ENCODE measurements around the gene HIC1.

HIC1 gene

DNA sequence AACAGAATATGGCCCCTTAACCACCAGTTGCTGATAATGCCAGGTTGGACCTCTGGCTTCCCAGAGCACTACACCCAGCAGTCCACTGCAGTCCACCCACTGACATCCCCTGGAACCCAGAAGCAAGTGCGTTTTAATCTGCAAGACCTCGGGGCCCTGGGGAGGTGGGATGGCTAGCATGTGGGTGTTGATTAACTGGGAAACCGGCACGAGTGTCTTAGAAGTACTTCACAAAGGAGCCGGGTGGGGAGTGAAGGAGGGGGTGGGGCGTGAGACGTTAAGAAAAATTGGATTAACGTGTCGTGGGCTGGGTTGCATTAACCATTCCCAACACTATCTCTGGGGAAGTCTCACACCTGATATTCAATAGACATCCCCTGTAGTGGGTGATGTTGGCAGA, 6.1 kb upstream of the HIC1 start:
- no peak for FAIRE-seq

DNA sequence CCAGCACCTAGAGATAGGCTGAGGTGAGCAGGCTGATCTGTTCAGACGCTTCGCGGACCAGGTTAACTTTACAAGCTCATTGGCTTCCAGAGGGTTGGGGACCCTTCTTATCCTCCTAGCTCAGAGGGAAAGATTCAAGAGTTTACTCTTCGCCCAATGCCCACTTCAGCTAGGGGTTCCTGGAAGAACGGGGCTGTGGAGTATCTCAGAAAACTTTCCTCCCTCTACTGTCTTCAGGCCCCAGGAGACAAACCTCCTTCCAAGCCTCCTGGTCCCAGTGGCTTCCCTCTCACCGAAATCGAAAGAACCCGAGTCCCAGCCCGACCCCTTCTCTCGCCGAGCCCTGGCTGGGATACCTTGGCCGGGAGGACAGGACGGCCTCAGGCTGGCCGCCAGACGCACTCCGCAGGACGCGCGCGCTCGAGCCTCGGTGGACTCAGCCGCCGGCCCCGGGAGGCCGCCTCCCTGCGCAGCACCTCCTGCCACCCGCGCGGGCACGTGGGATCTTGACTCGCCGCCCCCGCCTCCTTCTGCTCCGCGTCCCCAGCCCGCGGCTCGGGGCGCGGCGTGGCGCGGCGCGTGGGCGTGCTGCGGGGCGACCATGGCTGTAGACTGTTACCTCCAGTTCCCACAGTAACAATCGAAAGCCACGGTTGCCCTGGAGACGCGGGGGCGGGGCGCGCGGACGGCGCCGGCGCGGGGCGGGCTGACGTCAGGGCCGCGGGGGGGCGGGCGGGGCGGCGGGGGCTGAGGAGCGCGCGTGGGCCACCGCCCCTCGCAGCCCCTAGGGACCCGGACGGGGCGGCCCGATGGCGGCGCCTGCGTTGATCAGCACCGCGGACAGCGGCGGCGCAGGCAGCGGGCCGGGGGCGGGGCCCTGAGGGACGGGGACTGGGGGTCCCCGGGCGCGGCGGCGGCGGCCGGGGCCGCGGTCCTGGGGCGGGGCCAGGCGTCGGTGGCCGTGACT, 5.3 kb upstream of the HIC1 start:
- FAIRE-seq: no peak

DNA sequence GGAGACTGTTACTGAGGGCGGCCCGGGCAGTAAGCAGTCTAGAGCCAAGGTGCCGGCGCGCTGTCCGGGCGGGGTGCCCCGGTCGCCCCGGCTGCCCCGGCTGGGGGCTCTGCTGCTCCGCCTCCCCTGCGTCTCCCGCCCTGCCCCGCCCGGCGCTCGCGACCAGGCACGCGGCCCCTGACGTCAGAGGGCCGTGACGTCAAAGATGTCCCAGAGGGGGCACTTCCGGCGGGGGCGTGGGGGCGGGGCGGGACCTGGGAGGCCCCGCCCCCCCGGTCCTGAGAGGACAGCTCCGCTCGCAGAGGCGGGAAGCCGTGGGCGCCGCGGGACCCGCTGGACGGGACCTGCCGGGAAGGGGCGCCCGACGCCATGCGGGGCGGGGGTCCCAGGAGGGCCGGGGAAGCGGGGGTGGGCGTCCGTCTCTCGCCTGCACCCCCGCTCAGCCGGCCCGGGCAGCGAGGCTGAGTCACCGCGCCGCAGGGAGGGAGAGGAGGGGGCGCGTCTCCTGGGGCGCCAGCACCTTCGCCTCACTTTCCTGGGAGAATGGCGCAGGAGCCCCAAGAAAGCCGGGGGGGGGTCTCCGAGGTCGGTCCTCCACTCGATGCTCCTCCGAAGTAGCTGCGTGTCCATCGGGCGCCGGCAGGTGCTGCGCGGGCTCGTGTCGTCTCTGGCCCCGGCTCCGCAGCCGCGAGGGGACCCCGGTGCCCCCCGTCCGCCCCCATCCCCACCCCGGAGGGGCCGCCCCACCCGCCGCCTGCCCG, 4.4 kb upstream of the HIC1 start:
- FAIRE-seq: no peak

DNA sequence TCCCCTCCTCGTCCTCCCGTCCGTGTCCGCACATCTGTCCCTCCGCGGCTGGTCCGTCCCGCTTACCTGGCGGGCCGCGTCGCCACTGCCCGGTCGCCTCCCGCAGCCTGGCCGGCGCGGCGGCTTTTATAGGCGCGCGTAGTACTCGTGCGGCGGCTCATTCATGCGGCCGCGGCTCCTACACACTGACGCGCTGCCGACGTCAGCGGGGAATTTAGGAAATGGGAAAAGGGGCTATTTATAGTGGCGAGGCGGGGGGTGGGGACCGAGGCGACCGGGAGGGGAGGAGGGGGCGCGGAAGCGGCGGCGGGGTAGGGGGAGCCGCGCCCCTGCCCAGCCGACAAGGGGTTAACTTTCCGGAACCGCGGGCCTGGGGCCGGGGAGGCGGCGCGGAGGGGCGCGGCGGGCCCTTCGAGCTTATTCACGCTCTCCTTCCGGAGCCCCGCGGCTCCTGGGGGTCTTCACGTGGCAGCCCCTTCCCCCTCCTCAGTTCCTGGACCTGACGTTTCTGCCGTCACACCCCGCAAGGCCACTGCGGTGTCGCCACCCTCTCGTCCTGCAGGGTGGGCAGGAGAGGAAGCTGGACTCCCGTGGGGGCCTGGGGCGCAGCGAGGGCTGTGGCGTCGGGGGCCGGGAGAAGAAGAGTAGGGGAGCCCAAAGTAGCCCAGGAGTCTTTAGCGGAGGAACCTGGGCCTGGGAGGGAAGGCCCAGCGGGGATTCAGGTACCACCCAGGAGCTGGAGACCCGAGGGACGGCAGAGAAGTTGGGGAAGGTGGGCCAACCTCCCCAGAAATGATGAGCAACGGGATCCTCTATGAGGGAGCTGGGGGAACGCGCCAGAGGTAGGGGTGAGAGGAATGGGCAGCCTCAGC, 3.6 kb upstream of the HIC1 start:
- FAIRE-seq: no peak

DNA sequence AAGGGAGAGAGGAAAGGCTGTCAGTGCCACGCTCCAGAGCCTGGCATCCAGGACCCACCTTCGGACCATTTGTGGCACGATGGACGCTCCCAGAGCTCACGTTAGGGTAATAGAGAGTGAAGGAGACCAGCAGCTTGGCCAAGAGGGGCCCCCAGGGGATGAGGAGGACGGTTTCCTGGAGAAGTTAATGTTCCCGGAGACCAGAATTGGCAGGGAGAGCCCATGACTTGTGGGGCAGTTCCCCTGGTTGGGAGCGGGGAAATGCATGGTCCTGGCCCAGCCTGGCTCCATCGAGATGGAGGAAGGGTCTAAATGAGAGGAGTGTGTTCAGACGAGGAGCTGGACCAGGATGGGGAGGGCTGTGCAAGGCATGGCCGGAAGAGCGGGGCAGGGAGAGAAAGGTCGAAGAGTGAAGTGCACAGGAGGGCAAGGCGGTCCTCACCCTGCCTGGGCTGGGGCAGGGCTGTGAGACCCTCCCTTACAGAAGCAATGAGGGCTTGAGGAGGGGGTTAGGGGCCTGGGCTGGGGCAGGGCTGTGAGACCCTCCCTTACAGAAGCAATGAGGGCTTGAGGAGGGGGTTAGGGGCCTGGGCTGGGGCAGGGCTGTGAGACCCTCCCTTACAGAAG, 2.9 kb upstream of the HIC1 start:
- no peak for FAIRE-seq

DNA sequence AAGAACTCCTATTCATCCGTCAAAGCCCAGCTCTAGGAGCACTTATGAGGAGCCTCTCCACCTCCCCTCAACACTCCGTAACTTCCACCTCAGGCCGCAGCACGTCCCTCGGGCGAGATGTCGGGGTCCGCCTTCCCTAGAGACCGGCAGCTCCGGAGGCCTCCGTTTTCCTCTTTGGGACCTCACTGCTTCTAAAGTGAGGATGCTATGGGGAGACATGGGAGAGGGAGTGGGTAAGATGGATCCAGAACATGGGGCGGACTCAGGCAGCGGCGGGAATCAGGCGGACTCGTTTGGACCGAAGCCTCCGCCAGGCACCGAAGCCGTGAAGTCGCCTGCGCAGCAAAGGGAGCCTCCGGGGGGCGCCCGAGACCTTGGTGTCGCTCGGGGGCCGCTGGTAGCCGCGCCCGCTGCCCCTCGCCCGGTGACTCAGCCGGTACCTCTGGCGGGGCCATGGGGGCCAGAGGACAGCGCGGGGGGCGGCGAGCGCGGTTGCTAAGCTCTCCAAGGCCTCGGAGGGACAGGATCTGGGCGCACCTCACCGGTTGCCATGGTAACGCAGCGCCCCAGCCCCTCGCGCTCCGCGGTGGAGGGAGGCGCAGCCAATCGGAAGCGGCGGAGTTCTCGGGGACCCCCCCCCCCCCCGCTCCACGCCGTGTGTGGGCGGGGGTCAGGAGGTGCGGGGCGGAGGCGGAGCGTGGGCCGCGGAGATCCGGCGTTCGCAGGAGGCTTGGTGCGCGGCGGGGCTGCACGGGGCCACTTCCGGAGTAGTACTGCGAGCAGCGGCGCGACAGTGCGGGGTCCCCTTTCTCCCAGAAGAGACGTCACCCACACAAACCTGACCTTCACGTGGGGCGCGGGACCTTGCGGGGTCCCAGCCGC, 1.3 kb upstream of the HIC1 start:
- FAIRE-seq: no peak

DNA sequence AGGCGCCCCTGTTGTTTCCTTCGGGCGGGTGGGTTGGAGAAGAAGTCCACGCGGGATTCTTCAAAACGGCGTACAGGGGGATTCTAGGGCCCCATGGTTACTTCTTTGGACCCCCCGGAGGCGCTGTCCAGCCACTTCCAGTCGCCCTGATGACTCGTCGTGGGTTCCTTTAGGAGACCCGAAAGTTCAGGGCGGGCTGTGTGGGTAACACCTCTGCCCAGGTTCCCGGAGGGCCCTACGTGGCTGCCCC, 716 bp upstream of the HIC1 start:
- no peak for FAIRE-seq

DNA sequence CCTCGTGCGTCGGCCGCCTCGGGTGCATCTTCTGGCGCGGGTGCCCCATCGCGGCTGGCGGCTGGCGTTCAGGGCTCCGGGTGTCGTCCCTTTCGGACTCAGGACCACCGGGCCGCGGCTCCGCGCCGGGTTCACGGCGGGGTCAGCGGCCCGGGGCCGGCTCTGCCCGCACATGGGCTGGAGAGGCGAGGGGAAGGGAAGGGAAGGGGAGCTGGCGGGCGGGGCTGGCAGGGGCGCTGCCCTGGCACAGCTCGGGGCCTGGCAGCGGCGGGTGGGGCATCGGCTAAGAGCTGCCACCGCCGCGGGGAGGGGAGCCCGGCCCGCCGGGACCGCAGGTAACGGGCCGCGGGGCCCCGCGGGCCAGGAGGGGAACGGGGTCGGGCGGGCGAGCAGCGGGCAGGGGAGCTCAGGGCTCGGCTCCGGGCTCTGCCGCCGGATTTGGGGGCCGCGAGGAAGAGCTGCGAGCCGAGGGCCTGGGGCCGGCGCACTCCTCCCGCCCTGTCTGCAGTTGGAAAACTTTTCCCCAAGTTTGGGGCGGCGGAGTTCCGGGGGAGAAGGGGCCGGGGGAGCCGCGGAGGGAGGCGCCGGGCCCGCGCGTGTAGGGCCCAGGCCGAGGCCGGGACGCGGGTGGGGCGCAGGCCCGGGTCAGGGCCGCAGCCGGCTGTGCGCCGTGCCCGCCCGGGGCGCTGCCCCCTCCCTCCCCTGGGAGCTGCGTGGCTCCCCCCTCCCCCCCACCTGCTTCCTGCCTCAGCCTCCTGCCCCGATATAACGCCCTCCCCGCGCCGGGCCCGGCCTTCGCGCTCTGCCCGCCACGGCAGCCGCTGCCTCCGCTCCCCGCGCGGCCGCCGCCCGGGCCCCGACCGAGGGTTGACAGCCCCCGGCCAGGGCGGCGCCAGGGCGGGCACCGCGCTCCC, 646 bp downstream of the HIC1 start:
- no peak for FAIRE-seq

DNA sequence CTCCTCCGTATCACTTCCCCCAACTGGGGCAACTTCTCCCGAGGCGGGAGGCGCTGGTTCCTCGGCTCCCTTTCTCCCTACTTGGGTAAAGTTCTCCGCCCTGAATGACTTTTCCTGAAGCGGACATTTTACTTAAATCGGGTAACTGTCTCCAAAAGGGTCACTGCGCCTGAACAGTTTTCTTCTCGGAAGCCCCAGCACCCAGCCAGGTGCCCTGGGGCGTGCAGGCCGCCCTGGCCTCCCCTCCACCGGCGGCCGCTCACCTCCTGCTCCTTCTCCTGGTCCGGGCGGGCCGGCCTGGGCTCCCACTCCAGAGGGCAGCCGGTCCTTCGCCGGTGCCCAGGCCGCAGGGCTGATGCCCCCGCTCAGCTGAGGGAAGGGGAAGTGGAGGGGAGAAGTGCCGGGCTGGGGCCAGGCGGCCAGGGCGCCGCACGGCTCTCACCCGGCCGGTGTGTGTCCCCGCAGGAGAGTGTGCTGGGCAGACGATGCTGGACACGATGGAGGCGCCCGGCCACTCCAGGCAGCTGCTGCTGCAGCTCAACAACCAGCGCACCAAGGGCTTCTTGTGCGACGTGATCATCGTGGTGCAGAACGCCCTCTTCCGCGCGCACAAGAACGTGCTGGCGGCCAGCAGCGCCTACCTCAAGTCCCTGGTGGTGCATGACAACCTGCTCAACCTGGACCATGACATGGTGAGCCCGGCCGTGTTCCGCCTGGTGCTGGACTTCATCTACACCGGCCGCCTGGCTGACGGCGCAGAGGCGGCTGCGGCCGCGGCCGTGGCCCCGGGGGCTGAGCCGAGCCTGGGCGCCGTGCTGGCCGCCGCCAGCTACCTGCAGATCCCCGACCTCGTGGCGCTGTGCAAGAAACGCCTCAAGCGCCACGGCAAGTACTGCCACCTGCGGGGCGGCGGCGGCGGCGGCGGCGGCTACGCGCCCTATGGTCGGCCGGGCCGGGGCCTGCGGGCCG, 1.6 kb downstream of the HIC1 start:
- no peak for FAIRE-seq

DNA sequence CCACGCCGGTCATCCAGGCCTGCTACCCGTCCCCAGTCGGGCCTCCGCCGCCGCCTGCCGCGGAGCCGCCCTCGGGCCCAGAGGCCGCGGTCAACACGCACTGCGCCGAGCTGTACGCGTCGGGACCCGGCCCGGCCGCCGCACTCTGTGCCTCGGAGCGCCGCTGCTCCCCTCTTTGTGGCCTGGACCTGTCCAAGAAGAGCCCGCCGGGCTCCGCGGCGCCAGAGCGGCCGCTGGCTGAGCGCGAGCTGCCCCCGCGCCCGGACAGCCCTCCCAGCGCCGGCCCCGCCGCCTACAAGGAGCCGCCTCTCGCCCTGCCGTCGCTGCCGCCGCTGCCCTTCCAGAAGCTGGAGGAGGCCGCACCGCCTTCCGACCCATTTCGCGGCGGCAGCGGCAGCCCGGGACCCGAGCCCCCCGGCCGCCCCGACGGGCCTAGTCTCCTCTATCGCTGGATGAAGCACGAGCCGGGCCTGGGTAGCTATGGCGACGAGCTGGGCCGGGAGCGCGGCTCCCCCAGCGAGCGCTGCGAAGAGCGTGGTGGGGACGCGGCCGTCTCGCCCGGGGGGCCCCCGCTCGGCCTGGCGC, 2.4 kb downstream of the HIC1 start:
- FAIRE-seq: no peak

DNA sequence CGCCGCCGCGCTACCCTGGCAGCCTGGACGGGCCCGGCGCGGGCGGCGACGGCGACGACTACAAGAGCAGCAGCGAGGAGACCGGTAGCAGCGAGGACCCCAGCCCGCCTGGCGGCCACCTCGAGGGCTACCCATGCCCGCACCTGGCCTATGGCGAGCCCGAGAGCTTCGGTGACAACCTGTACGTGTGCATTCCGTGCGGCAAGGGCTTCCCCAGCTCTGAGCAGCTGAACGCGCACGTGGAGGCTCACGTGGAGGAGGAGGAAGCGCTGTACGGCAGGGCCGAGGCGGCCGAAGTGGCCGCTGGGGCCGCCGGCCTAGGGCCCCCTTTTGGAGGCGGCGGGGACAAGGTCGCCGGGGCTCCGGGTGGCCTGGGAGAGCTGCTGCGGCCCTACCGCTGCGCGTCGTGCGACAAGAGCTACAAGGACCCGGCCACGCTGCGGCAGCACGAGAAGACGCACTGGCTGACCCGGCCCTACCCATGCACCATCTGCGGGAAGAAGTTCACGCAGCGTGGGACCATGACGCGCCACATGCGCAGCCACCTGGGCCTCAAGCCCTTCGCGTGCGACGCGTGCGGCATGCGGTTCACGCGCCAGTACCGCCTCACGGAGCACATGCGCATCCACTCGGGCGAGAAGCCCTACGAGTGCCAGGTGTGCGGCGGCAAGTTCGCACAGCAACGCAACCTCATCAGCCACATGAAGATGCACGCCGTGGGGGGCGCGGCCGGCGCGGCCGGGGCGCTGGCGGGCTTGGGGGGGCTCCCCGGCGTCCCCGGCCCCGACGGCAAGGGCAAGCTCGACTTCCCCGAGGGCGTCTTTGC, 3.1 kb downstream of the HIC1 start:
- no peak for FAIRE-seq

DNA sequence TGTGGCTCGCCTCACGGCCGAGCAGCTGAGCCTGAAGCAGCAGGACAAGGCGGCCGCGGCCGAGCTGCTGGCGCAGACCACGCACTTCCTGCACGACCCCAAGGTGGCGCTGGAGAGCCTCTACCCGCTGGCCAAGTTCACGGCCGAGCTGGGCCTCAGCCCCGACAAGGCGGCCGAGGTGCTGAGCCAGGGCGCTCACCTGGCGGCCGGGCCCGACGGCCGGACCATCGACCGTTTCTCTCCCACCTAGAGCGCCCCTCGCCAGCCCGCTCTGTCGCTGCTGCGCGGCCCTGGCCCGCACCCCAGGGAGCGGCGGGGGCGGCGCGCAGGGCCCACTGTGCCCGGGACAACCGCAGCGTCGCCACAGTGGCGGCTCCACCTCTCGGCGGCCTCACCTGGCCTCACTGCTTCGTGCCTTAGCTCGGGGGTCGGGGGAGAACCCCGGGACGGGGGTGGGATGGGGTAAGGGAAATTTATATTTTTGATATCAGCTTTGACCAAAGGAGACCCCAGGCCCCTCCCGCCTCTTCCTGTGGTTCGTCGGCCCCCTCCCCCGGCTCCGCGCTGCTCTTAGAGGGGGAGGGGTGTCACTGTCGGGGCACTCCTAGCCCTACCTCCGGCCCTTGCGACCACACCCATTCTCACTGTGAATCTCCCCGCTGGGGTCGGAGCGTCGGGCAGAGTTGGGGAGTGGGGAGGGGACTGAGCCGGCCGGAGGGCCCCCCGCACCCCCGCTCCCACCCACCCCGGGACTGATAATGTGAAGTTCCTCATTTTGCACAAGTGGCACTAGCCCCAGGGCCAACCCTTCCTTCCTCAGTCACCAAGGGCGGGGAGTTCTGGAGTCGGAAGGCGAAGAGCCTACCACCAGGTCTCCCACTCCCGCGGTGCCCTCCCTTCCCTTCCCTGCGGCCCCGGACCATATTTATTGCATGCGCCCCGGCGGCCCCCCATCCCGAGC, 4.0 kb downstream of the HIC1 start:
- no peak for FAIRE-seq

DNA sequence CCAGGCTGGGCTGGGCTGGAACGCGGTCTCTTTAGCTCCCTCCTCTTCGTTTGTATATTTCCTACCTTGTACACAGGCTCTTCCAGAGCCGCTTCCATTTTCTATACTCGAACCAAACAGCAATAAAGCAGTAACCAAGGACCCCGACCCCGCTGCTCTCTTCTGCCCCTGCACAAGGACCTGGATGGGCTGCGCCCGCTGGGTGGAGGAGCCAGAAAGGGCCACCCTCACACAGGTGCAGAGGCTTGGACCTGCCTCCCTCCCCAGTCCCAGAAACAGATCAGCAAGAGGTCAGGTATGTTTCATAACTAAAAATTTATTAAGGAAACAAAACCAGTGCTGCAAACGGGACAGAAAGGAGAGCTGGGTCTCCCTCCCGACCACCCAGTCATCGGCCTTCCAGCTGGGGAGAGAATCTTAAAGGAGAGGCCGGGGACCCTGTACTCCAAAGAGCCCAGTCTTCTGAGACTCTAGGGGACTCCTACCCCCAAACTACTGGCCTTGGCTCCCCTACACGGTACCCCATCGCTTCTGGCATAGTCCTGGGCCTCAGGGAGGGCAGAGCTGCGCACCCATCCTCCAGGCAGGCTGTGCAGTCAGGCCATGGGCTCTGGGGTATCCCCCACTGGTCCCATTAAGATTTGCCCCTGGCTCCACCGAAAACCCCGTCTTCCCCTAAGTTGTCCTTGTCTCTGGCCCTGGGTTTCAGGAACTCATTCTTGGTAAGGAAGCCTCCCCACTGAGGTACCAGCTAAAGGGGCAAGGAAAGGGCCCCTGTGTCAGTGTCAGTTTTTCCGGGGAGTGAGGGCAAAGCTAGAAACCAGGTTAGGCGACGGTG, 4.9 kb downstream of the HIC1 start:
- no peak for FAIRE-seq

DNA sequence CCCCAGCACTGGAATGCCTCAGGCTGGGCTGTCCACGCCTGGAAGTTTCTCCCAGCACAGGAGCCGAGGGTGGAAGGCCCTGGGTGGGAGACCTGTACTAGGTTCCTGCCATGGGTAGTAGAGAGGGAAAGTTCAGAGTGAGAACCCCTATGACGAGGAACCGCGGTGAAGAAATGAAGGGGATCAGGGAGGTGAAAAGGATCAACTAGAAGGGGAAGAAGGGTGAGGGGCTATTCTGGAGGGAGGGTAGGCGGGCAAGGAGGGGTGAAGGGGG, 5.4 kb downstream of the HIC1 start:
- no peak for FAIRE-seq

DNA sequence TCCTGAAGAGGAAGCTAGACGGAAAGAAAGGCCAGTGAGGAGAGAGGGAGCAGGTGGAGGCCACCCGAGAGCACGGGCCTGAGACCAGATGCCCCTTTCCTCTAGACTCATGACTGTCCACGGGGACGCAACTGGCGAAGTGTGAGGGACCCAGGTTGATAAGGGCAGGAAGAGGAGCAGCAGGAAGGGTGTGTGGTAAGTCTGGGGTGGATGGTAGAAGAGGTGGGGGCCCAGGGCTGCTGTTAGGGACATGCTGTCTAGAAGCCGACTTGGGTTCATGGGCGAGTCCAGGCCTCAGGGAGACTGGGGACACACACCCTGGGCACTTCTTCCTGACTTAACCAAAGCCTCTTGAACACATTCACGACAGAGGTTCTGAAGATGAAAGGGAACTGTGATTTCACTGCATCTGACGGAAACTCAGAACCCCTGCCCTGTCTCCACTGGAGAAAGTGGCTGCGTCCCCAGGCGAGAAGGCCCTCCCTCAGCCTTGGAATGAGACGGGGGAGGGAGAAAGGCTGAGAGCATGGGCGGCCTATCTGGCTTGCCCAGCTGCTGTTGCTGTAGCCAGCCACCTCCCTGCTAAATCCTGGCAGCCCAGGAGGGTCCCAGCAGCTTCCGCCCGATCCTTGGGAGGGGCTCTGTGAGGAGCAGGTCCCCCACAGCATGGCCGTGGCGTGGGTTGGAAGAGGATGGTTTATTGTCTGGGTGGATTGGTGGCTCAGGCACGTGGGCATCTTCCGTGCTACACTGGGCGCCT, 6.0 kb downstream of the HIC1 start:
- FAIRE-seq: no peak

All from endometrium (tissue), 2 donors.